K562 (cell line): Measurements from ENCODE around the gene CNDP2. TPM values are rescaled to one million over a fixed set of nuclear protein-coding genes. Genes with fewer than 3 reads are reported as not detected.

ENCODE experiments used
- BHLHE40 ChIP-seq: IDR thresholded peaks from 2 replicates; pipeline ENCODE4 v1.6.1; 2011; ENCODE audit warnings: low read length, improper control_type of control experiment
- CXXC5 ChIP-seq: fragments of 250-450 bp; sonication (Bioruptor Pico); IDR thresholded peaks from 2 replicates; pipeline ENCODE4 v1.8.0; 2022; ENCODE audit warnings: inconsistent platforms, mild to moderate bottlenecking, moderate library complexity
- DMBX1 ChIP-seq: fragments of 250-450 bp; sonication (Bioruptor Pico); IDR thresholded peaks from 2 replicates; pipeline ENCODE4 v1.8.0; 2022; ENCODE audit warnings: inconsistent platforms, mild to moderate bottlenecking, moderate library complexity, borderline replicate concordance
- E2F6 ChIP-seq, 2 experiments: IDR thresholded peaks; 2 replicates each; pipeline ENCODE4 v1.6.1; 2011; ENCODE audit warnings: borderline replicate concordance in 1 of 2, control low read depth in 1 of 2, low read depth in 1 of 2, low read length in 1 of 2, mild to moderate bottlenecking in 1 of 2, mixed read lengths in 1 of 2, moderate library complexity in 1 of 2; ENCODE audit not compliant: insufficient read depth in 1 of 2, insufficient read length in 1 of 2, poor library complexity in 1 of 2, severe bottlenecking in 1 of 2; ENCODE audit errors: extremely low read depth in 1 of 2
- FIP1L1 ChIP-seq: fragments of 200-400 bp; formaldehyde crosslinking; IDR thresholded peaks from 2 replicates; pipeline ENCODE4 v1.6.1; 2018; ENCODE audit warnings: mild to moderate bottlenecking, low read depth, low read length; ENCODE audit not compliant: poor library complexity, severe bottlenecking
- HDAC3 ChIP-seq: fragments of 450-650 bp; IDR thresholded peaks from 2 replicates; pipeline ENCODE4 v1.6.1; 2018; ENCODE audit warnings: borderline replicate concordance, mild to moderate bottlenecking, moderate library complexity; ENCODE audit not compliant: partially characterized antibody
- ILF3 ChIP-seq: fragments of 450-650 bp; IDR thresholded peaks from 2 replicates; pipeline ENCODE4 v1.6.1; 2018; ENCODE audit warnings: antibody characterized with exemption, mild to moderate bottlenecking, moderate library complexity, borderline replicate concordance
- KAT7 ChIP-seq: sonication (generic); formaldehyde crosslinking; IDR thresholded peaks from 2 replicates; pipeline ENCODE4 v1.8.0; 2022; ENCODE audit warnings: missing genetic modification reagents, mild to moderate bottlenecking, borderline replicate concordance
- KHSRP ChIP-seq: fragments of 450-650 bp; IDR thresholded peaks from 2 replicates; pipeline ENCODE4 v1.6.1; 2017
- RFX7 ChIP-seq: fragments of 250-450 bp; sonication (Bioruptor Pico); IDR thresholded peaks from 2 replicates; pipeline ENCODE4 v1.5.1; 2021; ENCODE audit warnings: mild to moderate bottlenecking
- SMARCC2 ChIP-seq: fragments of 450-650 bp; IDR thresholded peaks from 2 replicates; pipeline ENCODE4 v1.6.1; 2017; ENCODE audit warnings: antibody characterized with exemption, moderate library complexity, mild to moderate bottlenecking, low read depth
- STAT5B ChIP-seq: fragments of 250-450 bp; sonication (Bioruptor Pico); IDR thresholded peaks from 2 replicates; pipeline ENCODE4 v1.8.0; 2021; ENCODE audit warnings: mild to moderate bottlenecking, inconsistent platforms
- TCF15 ChIP-seq: fragments of 250-450 bp; sonication (Bioruptor Pico); IDR thresholded peaks from 2 replicates; pipeline ENCODE4 v1.8.0; 2022; ENCODE audit warnings: moderate library complexity, mild to moderate bottlenecking, inconsistent platforms
- ZC3H4 ChIP-seq: sonication (generic); formaldehyde crosslinking; IDR thresholded peaks from 2 replicates; pipeline ENCODE4 v1.9.0; 2021; ENCODE audit warnings: missing genetic modification reagents, borderline replicate concordance
- ZMIZ1 ChIP-seq, 2 experiments: fragments of 150-350 bp in 1 of 2; IDR thresholded peaks; 2 replicates each; pipeline ENCODE4 v1.6.1; 2012 to 2016; ENCODE audit warnings: low read depth in 2 of 2, low read length in 2 of 2, mild to moderate bottlenecking in 1 of 2, moderate library complexity in 1 of 2
- ZNF232 ChIP-seq: sonication (generic); formaldehyde crosslinking; IDR thresholded peaks from 2 replicates; pipeline ENCODE4 v1.8.0; 2022; ENCODE audit warnings: mild to moderate bottlenecking, missing genetic modification reagents
- ZNF41 ChIP-seq: fragments of 250-450 bp; sonication (Bioruptor Pico); conservative IDR thresholded peaks from 2 replicates; pipeline ENCODE4 v1.4.0; 2020; ENCODE audit warnings: mild to moderate bottlenecking
- ZNF583 ChIP-seq: fragments of 250-450 bp; sonication (Bioruptor Pico); IDR thresholded peaks from 2 replicates; pipeline ENCODE4 v1.4.0; 2020
- ZNF778 ChIP-seq: fragments of 450-650 bp; formaldehyde crosslinking; IDR thresholded peaks from 2 replicates; pipeline ENCODE4 v1.4.0; 2020; ENCODE audit warnings: mild to moderate bottlenecking, moderate library complexity
- polyA plus RNA-seq, 8 experiments: library from polyadenylated mRNA; depleted of rRNA in 4 of 8; stranded (reverse) in 5 of 8; unstranded in 3 of 8; fragments of >200 nt; fragmentation: Nextera tagmentation in 2 of 8; fragmentation: Illumina TruSeq in 1 of 8; extraction: Ambion mirVana in 2 of 8; extraction: Trizol in 1 of 8; gene quantifications; 2 replicates each; pipeline versions ENCODE4 v1.2.1 to v1.2.3, GENCODE V29; 2011 to 2014; ENCODE audit warnings: inconsistent platforms in 1 of 8, missing spikeins in 1 of 8
- total RNA-seq, 7 experiments: library from RNA; depleted of rRNA in 6 of 7; stranded (reverse); fragments of >200 nt in 6 of 7; fragmentation: Illumina TruSeq in 2 of 7; extraction: Trizol in 2 of 7; gene quantifications; 2 replicates each; pipeline versions ENCODE4 v1.2.1 to v1.2.3, GENCODE V29; 2011 to 2021; ENCODE audit warnings: low replicate concordance in 1 of 7
- TF ChIP-seq, protein P1 (sequence below): sonication (generic); formaldehyde crosslinking; IDR thresholded peaks from 2 replicates; pipeline ENCODE4 v1.8.1; 2023; ENCODE audit warnings: mild to moderate bottlenecking, missing genetic modification reagents

CNDP2 gene
- total and polyA plus RNA-seq, 9 of the 15 experiments (the other 6 are each of a cell fraction or from before 2014, with no cell fraction given) = 34.1 to 128 (median 53.8) TPM

DNA sequence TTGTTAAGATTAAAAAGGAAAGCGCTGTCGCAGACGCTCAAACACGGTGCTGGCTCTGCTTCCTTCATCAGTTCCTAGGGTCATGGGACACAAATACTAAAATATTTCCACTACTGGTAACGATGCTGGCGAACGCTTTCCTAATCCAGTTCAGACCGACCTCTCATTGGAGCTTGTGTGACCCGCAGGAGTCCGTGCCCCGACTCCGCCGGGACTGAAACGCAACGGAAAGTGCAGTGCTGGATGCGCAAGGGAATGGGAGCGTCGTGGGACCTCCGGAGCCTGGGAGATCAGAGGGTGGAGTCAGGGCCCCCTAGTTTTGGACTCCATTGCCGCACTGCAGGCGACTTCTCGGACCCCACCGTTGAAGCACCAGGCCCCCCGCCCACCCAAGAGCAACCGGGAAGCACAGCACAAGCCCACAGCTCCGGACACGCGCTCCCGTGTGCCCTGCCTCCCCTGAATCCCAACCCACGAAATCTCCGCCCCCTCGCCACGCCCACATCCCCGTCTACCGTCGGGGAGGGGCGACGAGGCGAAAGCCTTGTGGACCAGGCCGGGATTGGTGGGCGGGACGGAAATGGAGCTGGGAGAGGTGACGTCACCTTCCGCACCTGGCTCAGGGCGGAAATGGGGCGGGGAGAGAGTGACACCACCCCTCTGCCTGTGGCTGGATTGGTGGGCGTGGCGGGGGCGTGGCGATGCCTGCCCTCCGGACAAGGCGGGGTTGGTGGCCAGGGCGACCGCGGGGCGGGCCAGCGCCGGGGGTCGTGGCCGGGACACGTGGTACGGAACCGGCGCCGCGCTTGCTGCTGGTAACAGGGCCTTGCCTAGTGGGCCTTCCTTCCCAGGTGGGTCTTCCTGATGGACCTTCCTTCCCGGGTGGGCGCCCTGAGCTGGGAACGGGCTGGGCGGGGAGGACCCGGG, at the start of gene CNDP2 (continued):
- TF ChIP-seq KAT7 (CRISPR knock-in tag) = no peak
- TF ChIP-seq ZC3H4 (CRISPR knock-in tag) = no peak
- no peak for TF ChIP-seq ILF3
- peak; percentile 58 for TF ChIP-seq CXXC5 (CRISPR knock-in tag)
- no peak for TF ChIP-seq TCF15 (CRISPR knock-in tag)
- no peak for TF ChIP-seq ZNF232 (CRISPR knock-in tag)
- no peak for TF ChIP-seq DMBX1
- TF ChIP-seq ZNF583 = no peak
- TF ChIP-seq HDAC3 = no peak
- TF ChIP-seq SMARCC2 = no peak
- no peak for TF ChIP-seq RFX7 (CRISPR knock-in tag)
- TF ChIP-seq BHLHE40 = no peak
- no peak for TF ChIP-seq STAT5B (CRISPR knock-in tag)
- no peak for TF ChIP-seq ZNF778
- TF ChIP-seq E2F6 (IDR thresholded peaks at IDR 0.05; ENCODE audit: borderline replicate concordance in 1 of 2, extremely low read depth in 1 of 2, insufficient read depth in 1 of 2, insufficient read length in 1 of 2, low read depth in 1 of 2, low read length in 1 of 2, poor library complexity in 1 of 2, severe bottlenecking in 1 of 2) = peak in 1 of 2 experiments; percentile 8
- no peak for TF ChIP-seq ZMIZ1 (IDR thresholded peaks at IDR 0.05; ENCODE audit: low read depth in 2 of 2, low read length in 2 of 2)
- TF ChIP-seq FIP1L1 = no peak
- TF ChIP-seq KHSRP = peak; percentile 50; the same call in 1 of the 2 replicates
- TF ChIP-seq ZNF41 (CRISPR knock-in tag) = no peak
- TF ChIP-seq, protein P1, sequence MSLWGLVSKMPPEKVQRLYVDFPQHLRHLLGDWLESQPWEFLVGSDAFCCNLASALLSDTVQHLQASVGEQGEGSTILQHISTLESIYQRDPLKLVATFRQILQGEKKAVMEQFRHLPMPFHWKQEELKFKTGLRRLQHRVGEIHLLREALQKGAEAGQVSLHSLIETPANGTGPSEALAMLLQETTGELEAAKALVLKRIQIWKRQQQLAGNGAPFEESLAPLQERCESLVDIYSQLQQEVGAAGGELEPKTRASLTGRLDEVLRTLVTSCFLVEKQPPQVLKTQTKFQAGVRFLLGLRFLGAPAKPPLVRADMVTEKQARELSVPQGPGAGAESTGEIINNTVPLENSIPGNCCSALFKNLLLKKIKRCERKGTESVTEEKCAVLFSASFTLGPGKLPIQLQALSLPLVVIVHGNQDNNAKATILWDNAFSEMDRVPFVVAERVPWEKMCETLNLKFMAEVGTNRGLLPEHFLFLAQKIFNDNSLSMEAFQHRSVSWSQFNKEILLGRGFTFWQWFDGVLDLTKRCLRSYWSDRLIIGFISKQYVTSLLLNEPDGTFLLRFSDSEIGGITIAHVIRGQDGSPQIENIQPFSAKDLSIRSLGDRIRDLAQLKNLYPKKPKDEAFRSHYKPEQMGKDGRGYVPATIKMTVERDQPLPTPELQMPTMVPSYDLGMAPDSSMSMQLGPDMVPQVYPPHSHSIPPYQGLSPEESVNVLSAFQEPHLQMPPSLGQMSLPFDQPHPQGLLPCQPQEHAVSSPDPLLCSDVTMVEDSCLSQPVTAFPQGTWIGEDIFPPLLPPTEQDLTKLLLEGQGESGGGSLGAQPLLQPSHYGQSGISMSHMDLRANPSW = no peak
